NCI-H1694 treated with DMSO at 0.1 percent for 48 hours (cell line): ENCODE measurements around the gene CHMP6.

Experiments used
- DNase-seq: peaks from one replicate; lab custom pipeline; 2025; lab: John Stamatoyannopoulos, UW

The CHMP6 gene

GRCh38 chr17:81043319-81043724 lies 51.7 kb downstream of the CHMP6 start:
- no peak for DNase-seq

- no peak for DNase-seq
These were observed 52.2 kb downstream of the CHMP6 start for GRCh38 chr17:81043725-81044427.

GRCh38 chr17:81044428-81044763 lies 52.8 kb downstream of the CHMP6 start:
- no peak for DNase-seq

GRCh38 chr17:81044764-81045589 lies 53.3 kb downstream of the CHMP6 start:
- no peak for DNase-seq

- DNase-seq: no peak
These were observed 54.0 kb downstream of the CHMP6 start for GRCh38 chr17:81045590-81046095.

- no peak for DNase-seq
These were observed 54.6 kb downstream of the CHMP6 start for GRCh38 chr17:81046132-81046769.

- no peak for DNase-seq
These were observed 55.2 kb downstream of the CHMP6 start for GRCh38 chr17:81046770-81047359.

- DNase-seq: no peak
These were observed 57.3 kb downstream of the CHMP6 start for GRCh38 chr17:81048827-81049371.

- DNase-seq: no peak
These were observed 57.8 kb downstream of the CHMP6 start for GRCh38 chr17:81049372-81049911.
